H9 (cell line): ENCODE measurements around the gene FMN1. TPM values are rescaled to one million over a fixed set of nuclear protein-coding genes. Genes with fewer than 3 reads are reported as not detected.

Experiments
- DNase-seq: peaks from one replicate; pipeline ENCODE4 v3.0.0-alpha.2; 2017
- H2AFZ ChIP-seq: one replicate; pipeline ENCODE4 v1.6.1; 2013; ENCODE audit warnings: mild to moderate bottlenecking, low read length, control low read depth, moderate library complexity
- H2AK5ac ChIP-seq: 2 replicates; pipeline ENCODE4 v1.6.1; 2013; ENCODE audit warnings: low read length, control low read depth, mixed read lengths; ENCODE audit not compliant: insufficient read length
- H2BK120ac ChIP-seq: one replicate; pipeline ENCODE4 v1.6.1; 2013; ENCODE audit warnings: low read depth, mild to moderate bottlenecking, low read length, control low read depth, inconsistent platforms; ENCODE audit not compliant: poor library complexity, severe bottlenecking
- H2BK12ac ChIP-seq: 2 replicates; pipeline ENCODE4 v1.6.1; 2013; ENCODE audit warnings: low read length, control low read depth, mixed read lengths, low read depth; ENCODE audit not compliant: insufficient read length
- H2BK15ac ChIP-seq: 2 replicates; pipeline ENCODE4 v1.6.1; 2013; ENCODE audit warnings: low read depth, low read length, control low read depth
- H2BK20ac ChIP-seq: one replicate; pipeline ENCODE4 v1.6.1; 2013; ENCODE audit warnings: low read depth, mild to moderate bottlenecking, low read length, control low read depth, inconsistent platforms; ENCODE audit not compliant: poor library complexity, severe bottlenecking
- H2BK5ac ChIP-seq: 2 replicates; pipeline ENCODE4 v1.6.1; 2013; ENCODE audit warnings: low read length, control low read depth, mixed read lengths; ENCODE audit not compliant: insufficient read length
- H3K14ac ChIP-seq: 2 replicates; pipeline ENCODE4 v1.6.1; 2013; ENCODE audit warnings: low read length, control low read depth; ENCODE audit not compliant: insufficient read depth
- H3K18ac ChIP-seq: 2 replicates; pipeline ENCODE4 v1.6.1; 2013; ENCODE audit warnings: low read depth, mild to moderate bottlenecking, mixed read lengths, low read length, control low read depth; ENCODE audit not compliant: insufficient read length
- H3K23ac ChIP-seq: 2 replicates; pipeline ENCODE4 v1.6.1; 2013; ENCODE audit warnings: low read length, control low read depth, mixed read lengths, low read depth; ENCODE audit not compliant: insufficient read length
- H3K23me2 ChIP-seq: 2 replicates; pipeline ENCODE4 v1.6.1; 2013; ENCODE audit warnings: low read depth, mild to moderate bottlenecking, mixed read lengths, low read length, control low read depth; ENCODE audit not compliant: insufficient read length, poor library complexity, severe bottlenecking
- H3K27ac ChIP-seq: 2 replicates; pipeline ENCODE4 v1.5.1; 2013; ENCODE audit warnings: low read length, control low read depth, mixed read lengths, low read depth; ENCODE audit not compliant: insufficient read length
- H3K27me3 ChIP-seq: 2 replicates; pipeline ENCODE4 v1.6.1; 2013; ENCODE audit warnings: low read length, control low read depth, inconsistent platforms; ENCODE audit not compliant: insufficient read depth
- H3K4ac ChIP-seq: 2 replicates; pipeline ENCODE4 v1.6.1; 2013; ENCODE audit warnings: low read depth, mild to moderate bottlenecking, control low read depth, inconsistent platforms, low read length, moderate library complexity
- H3K4me1 ChIP-seq: 2 replicates; pipeline ENCODE4 v1.6.1; 2013; ENCODE audit warnings: low read length, control low read depth, inconsistent platforms; ENCODE audit not compliant: insufficient read depth
- H3K4me2 ChIP-seq: 2 replicates; pipeline ENCODE4 v1.6.1; 2013; ENCODE audit warnings: low read length, control low read depth, mixed read lengths; ENCODE audit not compliant: insufficient read length, insufficient read depth
- H3K56ac ChIP-seq: 2 replicates; pipeline ENCODE4 v1.6.1; 2013; ENCODE audit warnings: low read depth, mild to moderate bottlenecking, mixed read lengths, low read length, control low read depth; ENCODE audit not compliant: insufficient read length
- H3K79me1 ChIP-seq: 2 replicates; pipeline ENCODE4 v1.6.1; 2013; ENCODE audit warnings: low read depth, mild to moderate bottlenecking, moderate library complexity, low read length, control low read depth, inconsistent platforms; ENCODE audit not compliant: insufficient read depth, poor library complexity, severe bottlenecking
- H3K79me2 ChIP-seq: 2 replicates; pipeline ENCODE4 v1.6.1; 2013; ENCODE audit warnings: low read length, control low read depth, inconsistent platforms; ENCODE audit not compliant: insufficient read depth
- H3K9ac ChIP-seq: 2 replicates; pipeline ENCODE4 v1.6.1; 2013; ENCODE audit warnings: low read length, control low read depth, mixed read lengths; ENCODE audit not compliant: insufficient read length; ENCODE audit errors: extremely low read depth
- H3K9me3 ChIP-seq: one replicate; pipeline ENCODE4 v1.6.1; 2013; ENCODE audit warnings: low read depth, low read length, inconsistent platforms; ENCODE audit not compliant: control insufficient read depth
- H3T11ph ChIP-seq: one replicate; pipeline ENCODE4 v1.6.1; 2013; ENCODE audit warnings: mild to moderate bottlenecking, low read length, control low read depth, inconsistent platforms
- H4K20me1 ChIP-seq: one replicate; pipeline ENCODE4 v1.6.1; 2013; ENCODE audit not compliant: control insufficient read depth, insufficient read length, insufficient read depth
- H4K5ac ChIP-seq: 2 replicates; pipeline ENCODE4 v1.6.1; 2013; ENCODE audit warnings: low read depth, mild to moderate bottlenecking, mixed read lengths, low read length, control low read depth; ENCODE audit not compliant: insufficient read length
- H4K8ac ChIP-seq: replicated peaks from 2 replicates; pipeline ENCODE4 v1.6.1; 2013; ENCODE audit warnings: low read length, control low read depth, mixed read lengths, low read depth; ENCODE audit not compliant: insufficient read length
- H4K91ac ChIP-seq: 2 replicates; pipeline ENCODE4 v1.6.1; 2013; ENCODE audit warnings: low read depth, mild to moderate bottlenecking, moderate library complexity, mixed read lengths, low read length, control low read depth; ENCODE audit not compliant: insufficient read length
- H3K27ac Mint-ChIP-seq, 3 experiments: 2 replicates in 2 of 3; 3 replicates in 1 of 3; pipeline ENCODE4 v1.8.0; 2020 to 2021; ENCODE audit warnings: mixed read lengths in 3 of 3, mild to moderate bottlenecking in 1 of 3, moderate library complexity in 1 of 3
- H3K27me3 Mint-ChIP-seq: 2 replicates; pipeline ENCODE4 v1.8.0; 2021; ENCODE audit warnings: low read depth, mild to moderate bottlenecking, moderate library complexity, mixed read lengths
- H3K36me3 Mint-ChIP-seq, 3 experiments: 2 replicates in 2 of 3; 3 replicates in 1 of 3; pipeline ENCODE4 v1.8.0; 2020 to 2021; ENCODE audit warnings: low read depth in 3 of 3, mixed read lengths in 3 of 3; ENCODE audit not compliant: insufficient read depth in 1 of 3
- H3K4me1 Mint-ChIP-seq, 2 experiments: 2 replicates each; pipeline ENCODE4 v1.8.0; 2020; ENCODE audit warnings: mixed read lengths in 2 of 2
- H3K4me3 Mint-ChIP-seq, 2 experiments: 2 replicates in 1 of 2; 3 replicates in 1 of 2; pipeline ENCODE4 v1.8.0; 2020 to 2021; ENCODE audit warnings: mild to moderate bottlenecking in 2 of 2, mixed read lengths in 2 of 2, moderate library complexity in 1 of 2
- H3K9me3 Mint-ChIP-seq, 2 experiments: 2 replicates in 1 of 2; 3 replicates in 1 of 2; pipeline ENCODE4 v1.8.0; 2020; ENCODE audit warnings: mild to moderate bottlenecking in 2 of 2, mixed read lengths in 2 of 2, moderate library complexity in 1 of 2
- CTCF ChIP-seq: fragments of 200-600 bp; sonication (generic); conservative IDR thresholded peaks from 3 replicates; pipeline ENCODE4 v1.8.0; 2021; ENCODE audit warnings: antibody characterized with exemption, mild to moderate bottlenecking
- WGBS: extraction: QIAGEN DNeasy Blood & Tissue Kit; methylation state at CpG from one replicate; pipeline ENCODE4 v1.1.7; 2013; ENCODE audit warnings: missing lambda C conversion rate, low lambda C conversion rate, mixed read lengths; ENCODE audit not compliant: insufficient read length; ENCODE audit errors: extremely low coverage; 5-methylcytosine and 5-hydroxymethylcytosine counted together
- total RNA-seq: library from RNA; stranded (reverse); gene quantifications from 2 replicates; pipeline ENCODE4 v1.2.1, GENCODE V29; 2021

FMN1 gene
- total RNA-seq, 1 experiment from 2014 or later, result 1.9 TPM

- Histone ChIP-seq H2BK20ac (no peak overlapping the region), H3K23ac (no peak overlapping the region), H2BK120ac (no peak overlapping the region), H3K4me2 (no peak overlapping the region), H3K4me1 (no peaks in the 10 kb centered on the region), H2BK15ac (no peak overlapping the region), H3K56ac (no peak overlapping the region), H2BK5ac (no peak overlapping the region), H4K5ac (no peak overlapping the region), H2BK12ac (no peak overlapping the region), H3K14ac (no peak overlapping the region), H3K18ac (no peak overlapping the region), H3K23me2 (no peaks in the 10 kb centered on the region), H3T11ph (no peak overlapping the region), H3K9me3 (no peaks in the 10 kb centered on the region), H4K91ac (no peak overlapping the region), H2AK5ac (no peak overlapping the region), H4K20me1 (no peaks in the 10 kb centered on the region), H3K27ac (no peak overlapping the region), H3K27me3 (no peaks in the 10 kb centered on the region), H3K4ac (no peak overlapping the region), H4K8ac (no peak overlapping the region), H3K9ac (no peak overlapping the region), H3K79me1 (no peaks in the 10 kb centered on the region), H2AFZ (no peak overlapping the region), H3K79me2 (no peaks in the 10 kb centered on the region)
- H3K9me3 Mint-ChIP-seq, result no peaks in the 10 kb centered on the region
- H3K27ac Mint-ChIP-seq, result no peak overlapping the region
- peaks cover 6 to 8% of the 10 kb centered on the region in 2 experiments; a peak in 3 of 4 replicates for H3K4me1 Mint-ChIP-seq
- H3K36me3 Mint-ChIP-seq, result no peaks in the 10 kb centered on the region
- no CpG with 5 or more reads among the region's 2 CpGs for WGBS
- H3K27me3 Mint-ChIP-seq, result no peaks in the 10 kb centered on the region
- no peak overlapping the region for H3K4me3 Mint-ChIP-seq
- no peak for TF ChIP-seq CTCF
- DNase-seq, result no peak
These were observed 221.8 kb downstream of the FMN1 start for GRCh38 chr15:32972686-32973085.
